GM11168 (cell line): ENCODE results near the gene TPTE2.
"Not testable (repeated sequence)": the region's sequence is repeated elsewhere in the genome, so short reads cannot be mapped to it uniquely, and the experiment has no call there.

Experiments
- in situ Hi-C: fragments of 300-500 bp; cut with MboI; formaldehyde crosslinking; loops from one replicate; pipeline ENCODE4 v1.12.0; 2022; ENCODE audit warnings: low sequenced_read_pairs; ENCODE audit not compliant: unreplicated experiment

The TPTE2 gene

GRCh38 chr13:19561127-19561582, at the start of gene TPTE2:
Gene TPTE2 (minus strand): TSS chr13:19561532. CDS start chr13:19503234, 58,298 bp downstream.
- in situ Hi-C loops, result not testable (repeated sequence)

GRCh38 chr13:19607523-19608078, 46.3 kb upstream of the TPTE2 start:
- in situ Hi-C loops, result no loop called here

- in situ Hi-C loops, result no loop called here
Observed at GRCh38 chr13:19606737-19607136, 45.4 kb upstream of the TPTE2 start.

DNA sequence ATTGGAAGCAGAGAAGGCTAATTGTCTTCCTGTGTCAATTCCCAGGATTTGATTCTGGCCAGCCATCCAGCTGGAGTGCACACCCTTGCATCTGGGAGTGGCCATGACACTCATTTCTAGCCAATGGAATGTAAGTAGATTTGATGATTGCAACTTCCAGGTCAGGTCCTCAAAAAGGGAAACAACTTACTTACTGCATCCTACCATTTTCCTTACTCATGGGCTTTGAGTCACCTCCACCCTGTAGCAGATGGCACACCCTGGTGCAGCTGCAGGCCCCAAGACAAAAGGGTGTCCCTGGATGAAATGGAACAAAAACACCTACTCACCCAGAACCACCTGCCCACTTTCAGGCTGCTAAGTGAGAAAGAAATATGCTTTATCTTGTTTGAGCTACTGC, 44.8 kb upstream of the TPTE2 start:
- in situ Hi-C loops, result no loop called here

GRCh38 chr13:19605161-19605955, 44.0 kb upstream of the TPTE2 start:
- in situ Hi-C loops, result no loop called here

- in situ Hi-C loops, result no loop called here
Observed at GRCh38 chr13:19604306-19604705, 43.0 kb upstream of the TPTE2 start.

DNA sequence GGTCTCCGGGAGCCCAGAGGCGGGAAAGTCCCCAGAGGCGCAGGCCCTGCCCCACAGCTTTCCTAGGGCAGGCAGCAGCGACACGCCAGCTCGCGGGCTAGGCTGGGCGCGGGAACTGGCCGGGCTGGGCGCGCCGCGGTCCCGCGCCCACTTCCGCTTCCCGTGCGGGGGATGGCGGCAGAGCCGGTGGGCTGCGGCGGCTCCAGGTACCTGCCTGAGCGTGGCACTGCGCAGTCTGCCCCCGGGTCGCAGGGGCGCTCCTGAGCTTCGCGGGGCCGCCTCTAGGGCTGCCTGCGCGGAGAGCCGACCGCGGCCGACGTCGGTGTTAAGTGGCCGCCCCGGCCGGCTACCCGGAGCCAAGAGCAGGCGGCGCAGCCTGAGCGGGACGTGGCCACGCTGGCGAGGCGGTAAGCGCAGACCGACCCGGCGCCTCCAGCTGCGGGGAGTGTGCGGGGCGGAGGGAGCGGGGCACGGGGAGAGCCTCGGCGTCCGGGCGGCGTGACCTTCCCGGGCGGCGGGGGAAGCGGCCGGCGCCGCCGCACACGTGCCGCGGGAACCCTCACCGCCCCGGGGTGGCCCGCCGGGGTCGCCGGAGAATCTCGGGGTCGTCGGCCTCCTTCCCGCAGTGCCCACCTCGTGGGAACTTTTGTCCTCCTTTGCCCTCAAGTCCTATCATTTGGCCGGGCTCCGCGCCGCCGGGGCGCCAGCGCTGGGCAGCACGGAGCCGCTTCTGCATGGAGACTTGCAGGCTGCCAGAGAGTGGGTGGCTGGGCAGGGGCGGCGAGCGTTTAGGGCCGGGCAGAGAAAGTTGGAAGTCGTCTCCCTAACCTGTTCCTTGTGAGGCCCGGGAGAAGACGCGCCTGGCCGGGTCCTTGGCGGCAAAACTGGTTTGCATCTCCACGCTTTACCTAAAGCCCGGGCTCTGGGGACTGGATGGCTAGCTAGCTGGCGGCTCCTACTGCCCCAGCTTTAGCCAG, 40.7 kb upstream of the TPTE2 start:
- in situ Hi-C loops, result no loop called here

DNA sequence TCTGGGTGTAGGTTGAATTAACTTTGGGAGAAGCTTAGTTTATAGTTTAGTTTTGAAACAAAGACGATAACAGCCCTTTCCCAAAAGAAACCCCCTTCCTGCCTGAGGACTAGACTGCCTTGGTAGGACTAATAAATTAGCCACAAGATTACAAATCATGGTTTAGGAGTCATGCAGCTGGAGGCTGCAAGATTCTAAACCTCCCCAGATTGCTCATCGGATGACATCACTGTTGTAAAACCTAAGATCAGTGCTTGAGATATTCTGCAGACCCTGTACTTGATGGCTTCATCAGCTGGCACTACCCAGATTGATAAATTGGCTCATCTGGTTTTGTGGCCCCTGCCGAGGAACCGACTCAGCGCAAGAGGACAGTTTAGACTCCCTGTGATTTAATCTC, 36.2 kb upstream of the TPTE2 start:
- in situ Hi-C loops, result no loop called here

DNA sequence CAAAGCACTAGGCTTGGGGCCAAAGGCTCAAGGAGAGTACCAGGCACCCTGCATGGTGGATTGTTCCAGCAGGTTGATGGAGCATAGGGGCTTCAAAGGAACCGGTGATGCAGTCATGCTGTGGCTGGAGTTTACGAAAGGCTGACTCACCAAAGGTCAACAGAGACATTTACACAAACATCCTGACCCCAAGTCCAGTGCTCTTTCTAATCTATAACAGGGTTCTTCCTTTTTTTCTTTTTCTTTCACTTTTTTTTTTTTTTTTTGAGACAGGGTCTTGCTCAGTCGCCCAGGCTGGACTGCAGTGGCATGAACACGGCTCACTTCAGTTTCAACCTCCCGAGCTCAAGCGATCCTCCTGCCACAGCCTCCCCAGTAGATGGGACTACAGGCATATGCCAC, 35.6 kb upstream of the TPTE2 start:
- in situ Hi-C loops, result no loop called here

DNA sequence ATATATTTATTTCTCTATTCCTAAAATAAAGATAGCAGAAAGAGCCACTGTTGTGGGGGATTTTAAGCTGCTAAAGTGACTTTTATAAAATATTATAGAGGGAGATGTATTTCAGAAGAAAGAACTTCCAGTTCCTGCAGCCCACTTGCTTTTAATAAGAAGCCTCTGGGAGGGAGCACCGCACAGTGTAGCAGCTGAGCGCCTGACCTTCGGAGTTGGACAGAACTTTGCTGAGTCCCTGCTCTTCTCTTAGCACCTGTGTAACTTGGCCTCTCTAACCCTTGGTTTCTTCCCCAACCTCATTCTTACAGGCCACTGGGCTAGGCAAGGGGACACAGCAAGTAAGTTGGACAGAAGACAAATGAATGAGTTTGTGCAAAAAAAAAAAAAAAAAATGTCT, 34.8 kb upstream of the TPTE2 start:
- in situ Hi-C loops, result no loop called here

DNA sequence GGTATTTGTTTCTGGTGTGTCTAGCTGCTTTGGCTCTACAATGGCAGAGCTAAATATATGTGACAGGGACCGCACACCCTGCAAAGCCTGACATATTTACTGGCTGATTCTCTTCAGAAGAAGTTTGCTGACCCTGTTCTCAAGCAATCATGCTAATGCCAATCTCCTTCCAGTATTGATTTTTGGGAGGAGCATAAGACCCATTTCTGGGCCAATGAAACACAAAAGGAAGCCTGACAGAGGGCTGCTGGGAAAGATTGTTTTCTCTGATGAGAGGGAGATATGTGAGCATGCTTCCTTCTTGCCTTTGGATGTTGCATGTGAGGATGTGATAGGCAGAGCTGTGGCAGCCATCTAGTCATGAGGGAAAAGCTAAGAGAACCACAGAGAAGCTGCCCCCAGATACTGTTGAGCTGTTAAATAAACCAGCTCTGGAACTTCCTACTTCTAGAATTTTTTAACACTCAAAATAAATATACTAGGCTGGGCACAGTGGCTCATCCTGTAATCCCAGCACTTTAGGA, 31.4 kb upstream of the TPTE2 start:
- in situ Hi-C loops, result no loop called here

DNA sequence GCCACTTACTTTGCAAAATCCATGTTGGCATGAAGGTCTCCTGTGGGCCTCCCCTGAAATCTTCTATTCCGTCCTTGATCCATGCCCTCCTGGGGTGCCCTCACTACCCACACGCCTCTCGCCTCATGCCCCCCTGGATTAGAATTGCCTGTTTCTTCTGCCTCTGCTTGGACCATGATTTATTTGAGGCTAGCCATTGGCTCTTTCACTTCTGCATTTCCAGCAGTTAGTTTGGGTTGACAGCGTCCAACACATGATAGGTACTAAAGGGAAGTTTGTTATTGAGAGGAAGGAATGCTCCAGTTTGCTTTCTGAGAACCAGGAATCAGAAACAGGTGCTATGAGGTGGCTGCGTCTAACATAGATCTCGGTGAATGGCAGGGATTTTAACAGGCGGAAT, 30.5 kb upstream of the TPTE2 start:
- in situ Hi-C loops, result no loop called here

DNA sequence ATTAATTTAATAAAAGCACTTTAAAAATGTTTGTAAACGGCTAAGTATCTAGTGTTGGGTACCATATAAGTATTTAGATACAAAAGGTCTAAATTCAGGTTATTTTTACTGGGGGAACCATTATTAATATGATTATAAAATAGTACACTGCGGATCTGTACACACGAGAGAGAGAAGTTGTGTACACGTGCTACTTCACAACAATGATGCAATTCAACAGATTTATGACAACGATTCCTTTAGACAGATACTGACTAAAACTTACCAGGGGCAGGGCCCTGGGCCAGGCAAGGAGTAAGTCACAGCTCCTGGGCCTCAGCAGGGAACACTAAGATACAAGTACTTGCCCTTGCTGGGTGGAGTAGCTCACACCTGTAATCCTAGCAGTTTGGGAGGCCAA, 29.1 kb upstream of the TPTE2 start:
- in situ Hi-C loops, result no loop called here

DNA sequence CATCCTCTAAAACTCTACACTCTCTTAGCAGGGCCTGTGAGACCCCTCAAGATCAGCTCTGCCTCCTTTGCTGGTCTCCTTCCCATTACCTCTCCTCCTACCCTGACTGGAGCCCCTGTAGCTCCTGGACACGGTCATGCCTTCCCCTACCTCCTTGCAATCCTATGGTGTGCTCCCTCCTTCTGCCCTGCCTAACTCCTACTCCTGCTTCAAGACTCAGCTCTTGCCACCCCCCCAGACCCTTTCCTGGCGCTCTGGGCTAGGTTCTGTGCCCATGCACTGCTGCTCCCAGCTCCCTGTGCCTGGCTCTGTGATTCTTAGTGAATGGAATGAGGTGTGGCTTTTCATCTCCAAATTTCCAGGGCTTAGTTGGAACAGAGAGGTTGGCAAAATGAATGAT, 28.0 kb upstream of the TPTE2 start:
- in situ Hi-C loops, result no loop called here

DNA sequence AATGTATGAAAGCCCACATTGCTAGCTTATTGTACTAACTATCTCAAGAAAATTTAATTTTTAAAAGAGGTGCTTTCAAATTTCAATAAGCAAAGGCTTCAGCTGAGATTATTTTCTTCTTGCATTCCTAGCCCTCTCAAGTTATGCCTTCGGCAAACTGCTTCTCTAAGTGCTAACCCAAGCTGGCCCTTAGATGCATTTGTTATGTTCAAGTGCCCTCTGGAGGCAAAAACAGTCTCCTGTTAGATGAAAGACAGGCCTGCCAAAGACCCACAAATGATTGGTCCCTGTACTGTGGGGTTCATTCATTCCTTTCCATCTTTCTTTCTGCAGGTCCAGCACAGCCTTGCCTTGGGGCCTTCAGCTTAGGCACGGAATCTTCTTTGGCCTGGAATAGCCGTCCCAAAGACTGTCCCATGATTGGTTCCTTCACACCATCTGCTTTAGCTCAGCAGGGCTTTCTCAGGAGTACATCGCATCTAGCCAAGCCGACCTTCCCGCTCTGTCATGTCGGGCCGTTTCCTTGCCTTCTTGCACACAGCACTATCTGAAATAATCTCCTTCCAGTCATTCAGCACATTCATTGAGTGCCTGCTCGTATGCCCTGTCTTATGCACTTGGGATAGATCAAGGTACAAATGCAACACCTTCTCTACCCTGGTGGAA, 26.4 kb upstream of the TPTE2 start:
- in situ Hi-C loops, result no loop called here

DNA sequence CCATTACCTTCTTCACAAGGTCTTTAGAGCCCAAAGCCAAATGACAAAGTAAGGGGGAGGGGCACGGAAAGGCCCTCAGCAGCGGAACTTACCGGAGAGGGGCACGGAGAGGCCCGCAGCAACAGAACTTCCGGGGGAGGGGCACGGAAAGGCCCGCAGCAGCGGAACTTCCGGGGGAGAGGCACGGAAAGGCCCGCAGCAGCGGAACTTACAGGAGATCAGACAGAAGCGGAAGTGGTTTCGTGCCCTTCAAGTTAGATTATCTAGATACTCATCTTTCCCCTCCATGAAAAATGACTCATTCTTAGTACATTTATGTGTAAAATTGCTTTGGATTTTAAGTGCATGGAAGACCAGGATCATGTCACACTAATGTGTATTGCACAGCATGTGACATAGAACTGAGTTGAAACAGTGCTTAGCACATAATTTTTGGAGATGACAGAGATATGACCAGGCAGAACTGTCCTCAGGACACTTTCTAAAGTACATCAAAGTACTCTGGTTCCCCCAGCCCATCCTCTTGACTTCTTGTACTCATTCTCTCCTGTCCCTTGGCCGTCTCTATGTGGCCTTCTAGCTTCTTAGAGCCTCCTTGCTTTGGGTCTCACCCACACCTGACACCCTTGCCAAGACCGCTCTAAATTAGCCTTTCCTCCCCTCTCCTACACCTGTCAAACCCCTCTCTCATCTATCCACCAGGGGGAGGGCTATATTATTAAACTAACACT, 25.7 kb upstream of the TPTE2 start:
- in situ Hi-C loops, result no loop called here

GRCh38 chr13:19581675-19582074, 20.3 kb upstream of the TPTE2 start:
- in situ Hi-C loops, result no loop called here

GRCh38 chr13:19575230-19575629, 13.9 kb upstream of the TPTE2 start:
- in situ Hi-C loops, result no loop called here

DNA sequence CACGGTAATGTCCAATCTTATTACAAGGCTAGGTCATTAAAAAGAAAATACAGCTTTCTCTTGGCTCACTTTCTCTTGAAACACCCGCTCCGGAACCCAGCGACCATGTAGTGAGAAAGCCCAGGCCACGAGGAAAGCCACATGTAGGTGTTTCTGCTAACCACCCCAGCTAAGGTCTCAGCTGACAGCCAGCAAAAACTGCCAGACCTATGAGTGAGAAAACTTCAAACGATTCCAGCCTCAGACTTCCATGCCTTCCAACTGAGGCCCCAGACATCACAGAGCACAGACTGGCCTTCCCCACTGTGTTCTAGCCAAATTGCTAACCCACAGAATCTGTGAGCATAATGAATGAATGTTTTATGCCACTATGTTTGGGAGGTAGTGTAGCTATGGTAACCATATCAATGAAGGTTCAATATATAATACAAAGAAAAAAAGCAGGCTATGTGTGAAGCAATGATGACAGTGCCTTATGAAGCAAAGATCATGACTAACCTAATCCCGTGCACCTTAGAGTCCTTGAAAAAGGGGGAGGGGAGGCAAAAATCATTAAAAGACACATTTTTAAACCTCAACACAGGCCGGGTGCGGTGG, 11.9 kb upstream of the TPTE2 start:
- in situ Hi-C loops, result no loop called here
